ENCODE results near the gene TRAPPC6A.

Gene TRAPPC6A

DNA sequence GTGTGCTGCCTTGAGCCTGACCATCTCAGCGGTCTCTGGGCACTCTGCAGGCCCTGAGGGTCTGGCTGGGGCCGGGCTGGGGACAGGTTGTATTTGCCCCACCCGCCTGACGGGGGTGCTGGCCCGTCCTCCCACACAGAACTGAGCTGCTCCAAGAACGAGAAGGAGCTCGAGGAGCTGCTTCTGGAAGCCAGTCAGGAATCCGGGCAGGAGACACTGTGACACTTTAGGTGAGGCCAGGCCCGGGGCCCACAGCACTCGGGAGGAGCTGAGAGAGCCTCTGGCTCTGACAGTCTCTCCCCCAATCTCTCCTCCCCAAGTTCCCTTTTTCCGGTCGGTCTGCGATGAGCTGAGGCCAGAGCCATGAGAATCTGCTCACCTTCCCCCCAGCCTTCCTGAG is 31.8 kb downstream of the TRAPPC6A start:
- no peak for DNase-seq

DNA sequence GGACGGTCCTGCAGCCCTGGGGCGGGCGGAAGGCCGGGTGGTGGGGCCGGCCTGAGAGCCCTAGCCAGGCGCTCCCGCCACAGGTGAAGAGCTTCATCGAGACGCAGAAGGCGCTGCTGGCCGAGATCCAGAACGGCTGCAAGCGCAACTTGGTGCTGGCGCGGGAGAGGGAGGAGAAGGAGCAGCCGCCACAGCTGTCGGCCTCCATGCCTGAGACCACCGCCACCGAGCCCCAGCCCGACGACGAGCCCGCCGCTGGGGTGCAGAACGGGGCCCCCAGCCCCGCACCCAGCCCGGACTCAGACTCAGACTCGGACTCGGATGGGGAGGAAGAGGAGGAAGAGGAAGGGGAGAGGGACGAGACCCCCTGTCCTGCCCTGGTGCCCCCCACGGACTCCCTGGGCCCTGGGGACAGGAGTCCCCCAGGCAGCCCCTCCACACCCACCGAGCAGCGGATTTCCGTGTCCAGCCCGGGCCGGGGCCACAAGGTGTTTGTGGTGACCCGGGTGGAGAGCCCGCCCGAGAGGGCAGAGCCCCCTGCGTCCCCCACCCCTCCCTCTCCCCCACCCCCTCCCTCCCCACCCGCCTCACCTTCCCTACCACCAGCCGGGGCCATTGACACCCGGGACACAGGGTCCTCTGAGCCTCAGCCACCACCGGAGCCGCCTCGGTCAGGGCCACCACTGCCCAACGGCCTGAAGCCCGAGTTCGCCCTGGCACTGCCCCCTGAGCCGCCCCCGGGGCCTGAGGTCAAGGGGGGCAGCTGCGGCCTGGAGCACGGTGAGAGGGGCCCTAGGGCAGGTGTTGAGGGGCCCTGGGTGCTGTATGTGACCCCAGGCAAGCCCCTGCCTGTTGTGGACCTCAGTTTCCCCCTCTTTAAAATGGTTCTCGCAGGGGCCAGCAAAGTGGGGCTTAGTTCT is 32.5 kb downstream of the TRAPPC6A start:
- DNase-seq = no peak

DNA sequence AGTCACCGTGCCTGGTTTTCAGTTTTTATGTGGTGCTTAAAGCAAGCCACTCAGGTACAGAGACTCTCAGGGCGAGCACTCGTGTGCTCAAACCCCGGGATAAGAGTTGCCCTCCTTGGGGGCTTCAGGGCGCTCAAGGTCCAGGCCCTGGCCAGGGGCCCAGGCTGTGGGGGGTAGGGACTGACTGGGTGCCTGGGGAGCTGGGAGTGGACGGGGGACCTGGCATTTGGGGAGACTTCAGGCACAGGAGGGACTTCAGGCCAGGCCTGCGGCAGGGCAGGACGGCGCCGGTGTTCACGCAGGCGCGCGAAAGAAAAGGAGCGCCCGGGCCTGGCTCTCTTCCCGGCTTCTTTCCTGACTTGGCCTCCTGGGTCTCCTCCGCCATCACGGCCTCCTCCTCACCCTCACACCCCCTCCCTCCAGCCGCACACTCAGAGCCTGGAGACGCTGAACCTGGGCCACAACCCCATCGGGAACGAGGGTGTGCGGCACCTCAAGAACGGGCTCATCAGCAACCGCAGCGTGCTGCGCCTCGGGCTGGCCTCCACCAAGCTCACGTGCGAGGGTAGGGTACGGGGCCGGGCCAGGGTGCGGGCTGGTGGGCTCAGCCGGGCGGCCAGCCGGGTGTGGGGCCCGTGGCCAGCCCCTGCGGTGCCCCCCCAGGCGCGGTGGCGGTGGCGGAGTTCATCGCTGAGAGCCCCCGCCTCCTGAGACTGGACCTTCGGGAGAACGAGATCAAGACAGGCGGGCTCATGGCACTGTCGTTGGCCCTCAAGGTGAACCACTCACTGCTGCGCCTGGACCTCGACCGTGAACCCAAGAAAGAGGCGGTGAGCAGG is 33.4 kb downstream of the TRAPPC6A start:
- DNase-seq = no peak

DNA sequence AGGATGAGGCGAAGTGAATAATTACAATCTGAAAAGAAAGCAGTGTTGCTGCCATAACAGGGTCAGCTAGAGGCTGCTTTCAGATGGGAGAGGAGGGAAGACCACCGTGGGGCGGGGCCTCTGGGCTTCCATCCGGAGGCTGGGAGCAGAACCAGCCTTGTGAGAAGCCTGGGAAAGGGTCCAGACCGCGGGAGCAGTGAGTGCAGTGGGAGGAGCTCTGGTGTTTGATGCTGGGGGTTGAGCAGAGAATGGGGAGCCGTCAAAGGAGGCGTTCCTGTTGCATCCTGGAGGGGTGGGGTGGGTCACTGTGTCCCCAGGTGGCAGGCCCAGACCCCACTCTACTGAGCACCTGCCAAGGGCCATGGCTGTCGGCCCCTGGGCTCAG is 35.3 kb downstream of the TRAPPC6A start:
- DNase-seq = no peak

DNA sequence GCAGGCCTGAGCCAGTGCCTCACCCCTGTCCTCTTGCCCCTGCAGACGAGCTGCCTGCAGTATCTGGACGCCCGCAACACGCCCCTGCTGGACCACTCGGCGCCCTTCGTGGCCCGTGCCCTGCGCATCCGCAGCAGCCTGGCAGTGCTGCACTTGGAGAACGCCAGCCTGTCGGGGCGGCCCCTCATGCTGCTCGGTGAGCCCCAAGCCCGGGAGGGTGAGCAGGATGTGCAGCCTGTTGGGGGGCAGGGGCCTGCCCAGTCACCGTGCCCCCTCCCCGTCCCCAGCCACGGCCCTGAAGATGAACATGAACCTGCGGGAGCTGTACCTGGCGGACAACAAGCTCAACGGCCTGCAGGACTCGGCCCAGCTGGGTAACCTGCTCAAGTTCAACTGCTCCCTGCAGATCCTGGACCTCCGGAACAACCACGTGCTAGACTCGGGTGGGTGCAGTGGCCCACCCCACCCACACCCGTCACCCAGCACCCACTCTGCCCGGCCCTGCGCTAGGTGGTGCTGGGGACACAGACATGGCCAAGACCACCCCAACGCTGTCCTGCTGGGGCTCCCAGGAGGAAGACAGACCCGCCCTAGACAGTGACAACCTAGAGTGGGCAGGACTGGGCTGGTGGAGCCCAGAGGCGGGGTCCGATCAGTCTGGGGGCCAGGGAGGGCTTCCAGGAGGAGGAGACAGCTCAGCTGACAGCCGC is 35.9 kb downstream of the TRAPPC6A start:
- DNase-seq = no peak

DNA sequence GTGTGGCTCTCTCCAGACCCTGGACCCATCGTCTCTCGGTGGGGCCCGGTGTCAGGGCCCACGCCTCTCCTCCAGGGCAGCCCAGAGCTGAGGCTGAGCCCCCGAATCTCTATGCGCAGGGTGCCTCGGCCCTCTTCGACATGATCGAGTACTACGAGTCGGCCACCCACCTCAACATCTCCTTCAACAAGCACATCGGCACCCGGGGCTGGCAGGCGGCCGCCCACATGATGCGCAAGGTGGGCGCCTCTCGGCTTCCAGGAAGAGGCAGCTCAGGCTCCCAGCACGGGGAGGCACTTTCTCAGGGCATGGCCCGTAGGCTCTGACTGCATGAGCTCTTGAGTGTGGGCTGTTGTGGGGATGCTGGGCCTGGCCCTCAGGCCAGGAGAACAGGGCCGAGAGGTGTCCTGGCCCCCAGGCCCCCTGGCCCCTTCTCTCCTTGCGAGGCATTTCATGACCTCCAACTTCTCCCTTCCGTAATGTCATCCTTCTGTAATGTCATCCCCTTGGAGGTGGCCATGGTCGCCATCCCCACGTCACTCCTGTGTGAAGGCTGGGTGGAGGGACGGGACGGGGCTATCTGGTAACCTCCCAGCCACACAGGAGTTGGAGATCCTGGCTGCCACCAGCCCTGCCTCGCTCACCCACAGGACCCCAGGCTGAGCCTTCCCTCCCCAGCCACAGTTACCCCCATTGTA is 36.7 kb downstream of the TRAPPC6A start:
- DNase-seq = no peak

DNA sequence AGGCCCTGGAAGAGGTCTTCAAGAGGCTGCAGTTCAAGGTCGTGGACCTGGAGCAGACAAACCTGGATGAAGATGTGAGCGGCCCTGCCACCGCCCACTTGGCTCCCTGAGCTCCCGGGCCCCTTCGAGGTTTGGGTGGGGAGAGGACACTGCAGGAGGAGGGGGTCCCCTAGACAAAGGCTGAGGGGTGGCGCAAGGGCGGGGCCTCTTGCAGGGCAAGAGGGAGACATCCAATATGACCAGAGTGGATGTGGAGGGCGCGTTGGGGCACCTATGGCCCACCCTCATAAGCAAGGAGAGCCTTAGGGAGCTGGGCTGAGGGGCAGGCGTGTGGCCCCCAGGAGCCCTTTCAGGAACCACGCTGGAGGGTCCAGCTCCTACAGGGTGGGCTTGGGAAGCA is 37.5 kb downstream of the TRAPPC6A start:
- no peak for DNase-seq

DNA sequence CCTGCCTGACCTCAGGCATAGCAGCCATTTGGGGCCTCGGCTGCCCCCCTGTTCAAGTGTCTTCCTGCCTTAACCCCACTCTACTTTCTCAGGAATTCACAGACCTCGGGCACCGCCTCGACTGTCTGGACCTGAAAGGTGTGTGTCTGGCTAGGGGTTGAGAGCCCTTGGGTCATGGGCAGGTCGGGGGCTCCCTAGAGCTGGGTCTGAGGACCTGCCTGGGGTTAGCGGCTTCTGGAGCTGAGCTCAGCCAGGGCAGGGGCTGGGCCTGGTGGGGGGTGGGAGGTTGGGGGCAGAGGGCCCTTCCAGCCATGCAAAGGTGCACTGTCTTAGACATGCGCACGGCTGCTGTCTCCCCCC is 37.9 kb downstream of the TRAPPC6A start:
- DNase-seq = no peak

DNA sequence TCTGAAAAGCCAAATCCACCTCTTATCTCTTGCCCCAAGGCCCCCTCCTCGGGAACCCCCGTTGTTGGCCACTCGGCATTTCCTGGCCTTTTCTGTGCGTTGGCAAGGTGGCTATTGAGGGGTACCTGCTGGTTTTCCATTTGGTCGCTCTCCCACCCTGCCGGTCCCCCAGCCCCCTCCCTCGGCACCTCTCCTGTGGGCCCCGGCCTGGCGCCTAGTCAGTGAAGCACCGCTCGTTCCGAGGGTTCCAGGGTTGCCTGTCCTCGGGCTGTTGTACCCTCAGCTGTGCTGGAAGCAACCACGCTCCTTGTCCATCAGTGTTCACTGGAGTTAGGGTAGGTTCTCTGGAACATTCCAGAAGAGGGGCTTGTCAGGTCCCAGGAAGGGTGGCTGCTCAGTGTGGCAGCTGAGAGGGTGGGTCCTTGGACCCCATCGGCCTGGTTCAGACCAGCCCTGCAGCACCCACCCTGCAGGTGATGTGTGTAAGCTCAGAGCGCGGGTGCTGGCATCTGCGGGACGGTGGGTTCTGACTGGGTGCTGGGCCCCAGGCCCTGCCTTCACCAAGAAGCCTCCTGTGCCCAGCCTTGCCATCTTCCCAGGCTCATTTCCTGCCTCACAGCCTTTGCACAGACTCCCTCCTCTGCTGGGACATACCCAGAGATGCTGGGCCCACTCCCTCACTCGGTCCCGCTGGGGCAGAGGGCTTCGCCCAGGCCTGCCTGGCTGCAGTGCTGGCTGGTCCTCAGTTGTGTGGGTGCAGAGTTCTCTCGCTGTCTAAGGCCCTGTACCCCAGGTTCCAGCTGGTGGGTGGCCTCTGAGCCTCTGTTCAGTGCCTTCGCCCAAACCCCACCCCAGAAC is 38.5 kb downstream of the TRAPPC6A start:
- no peak for DNase-seq

DNA sequence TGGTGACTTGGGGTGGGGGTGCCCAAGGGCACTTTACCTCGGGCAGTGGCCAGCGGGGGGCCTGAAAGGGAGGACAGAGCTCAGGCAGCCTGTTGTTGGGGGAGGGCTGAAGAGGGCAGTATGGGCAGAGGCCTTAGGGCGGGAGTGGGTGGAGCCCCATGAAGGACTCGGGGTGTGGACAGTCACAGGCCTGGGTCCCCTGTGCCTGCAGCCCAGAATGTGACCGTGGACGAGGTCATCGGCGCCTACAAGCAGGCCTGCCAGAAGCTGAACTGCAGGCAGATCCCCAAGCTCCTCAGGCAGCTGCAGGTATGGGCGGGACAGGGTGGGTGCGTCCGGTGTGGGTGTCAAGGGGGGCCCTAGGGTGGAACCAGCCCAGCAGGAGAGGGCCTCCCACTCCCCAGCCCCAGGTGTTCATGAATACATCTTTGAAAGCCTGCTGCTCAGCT is 39.7 kb downstream of the TRAPPC6A start:
- DNase-seq = no peak

DNA sequence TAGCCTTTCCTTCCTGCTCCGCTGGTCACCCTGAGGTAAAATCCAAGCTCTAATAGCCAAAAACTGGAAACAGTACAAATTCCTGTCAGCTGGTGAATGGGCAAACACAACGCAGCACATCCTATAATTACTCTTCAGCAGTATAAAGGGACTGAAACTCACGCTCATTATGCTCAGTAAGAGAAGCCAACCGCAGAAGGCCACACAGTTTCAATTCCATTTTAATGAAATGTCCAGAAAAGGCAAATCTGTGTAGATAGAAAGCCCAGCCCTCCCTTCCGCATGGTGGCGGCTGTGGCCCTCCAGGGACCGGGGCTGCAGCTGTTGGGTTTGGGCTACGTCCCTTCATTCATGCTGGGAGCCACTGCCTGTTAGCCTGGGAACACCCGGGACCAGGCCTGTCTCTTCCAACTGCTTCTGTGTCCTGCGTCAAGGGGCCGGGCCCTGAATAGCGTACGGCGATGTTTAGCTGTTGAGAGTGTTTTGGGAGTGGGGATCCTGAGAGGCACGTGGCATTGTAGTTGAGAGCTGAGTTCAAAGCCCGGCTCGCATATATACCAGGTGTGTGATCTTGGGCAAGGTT is 40.8 kb downstream of the TRAPPC6A start:
- DNase-seq = no peak

DNA sequence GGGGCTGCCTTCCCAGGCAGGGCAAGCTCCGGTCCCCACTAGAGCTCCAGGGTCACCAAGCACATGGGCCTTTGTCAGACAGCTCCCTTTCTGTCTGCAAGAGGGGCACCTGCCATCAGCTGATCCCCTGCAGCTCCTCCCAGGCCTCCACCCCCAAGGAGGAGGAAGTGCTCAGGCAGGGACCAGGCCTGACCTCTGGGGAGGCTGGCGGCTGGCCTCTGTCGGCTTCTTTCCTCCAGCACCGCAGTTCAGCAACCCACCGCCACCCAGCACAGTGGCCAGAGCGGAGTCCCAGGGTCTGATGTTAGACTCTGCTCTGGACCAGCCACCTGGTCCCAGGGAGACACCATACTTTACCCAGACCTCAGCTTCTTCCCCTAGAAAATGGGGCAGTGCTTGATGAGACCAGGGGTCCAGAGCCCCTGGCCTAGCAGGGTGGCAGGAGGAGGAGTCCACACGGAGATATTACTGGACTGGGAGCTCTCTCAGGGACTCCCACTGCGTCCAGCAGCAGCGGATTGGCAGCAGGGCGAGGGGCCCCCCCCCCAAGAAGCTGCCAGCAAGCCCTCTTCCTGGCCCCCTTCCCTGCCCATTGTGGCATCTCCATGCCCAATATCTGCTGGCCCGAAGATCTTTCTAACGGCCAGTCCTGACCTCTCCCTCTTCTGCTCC is 41.4 kb downstream of the TRAPPC6A start:
- no peak for DNase-seq

DNA sequence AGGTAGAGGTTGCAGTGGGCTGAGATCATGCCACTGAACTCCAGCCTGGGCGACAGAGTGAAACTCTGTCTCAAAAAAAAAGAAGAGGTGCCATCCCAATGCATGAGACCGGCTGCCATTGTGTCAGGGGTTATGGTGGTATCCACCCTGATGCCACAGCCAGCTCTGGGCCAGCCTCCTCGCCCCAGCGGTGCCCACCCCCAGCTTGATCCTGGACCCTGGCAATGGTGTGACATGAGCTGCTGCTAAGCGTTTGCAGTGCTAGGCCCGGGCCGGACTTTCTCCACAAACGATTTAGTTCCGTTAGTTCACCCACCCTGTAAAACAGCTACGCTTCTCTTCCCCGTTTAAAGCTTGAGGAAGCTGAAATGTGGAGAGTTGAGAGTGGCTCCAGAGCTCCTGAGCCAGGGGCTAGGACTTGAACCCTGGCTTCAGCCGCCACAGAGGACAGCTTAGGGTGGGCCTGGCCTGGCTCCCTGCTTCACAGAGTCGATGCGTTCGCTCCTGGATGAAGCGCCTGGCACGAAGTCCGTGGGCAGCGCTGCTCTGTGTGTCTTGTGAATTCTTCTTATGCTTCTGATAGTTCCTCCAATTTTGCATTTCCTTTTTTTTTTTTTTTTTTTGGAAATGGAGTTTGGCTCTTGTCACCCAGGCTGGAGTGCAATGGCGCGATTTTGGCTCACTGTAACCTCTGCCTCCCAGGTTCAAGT is 42.7 kb downstream of the TRAPPC6A start:
- no peak for DNase-seq

DNA sequence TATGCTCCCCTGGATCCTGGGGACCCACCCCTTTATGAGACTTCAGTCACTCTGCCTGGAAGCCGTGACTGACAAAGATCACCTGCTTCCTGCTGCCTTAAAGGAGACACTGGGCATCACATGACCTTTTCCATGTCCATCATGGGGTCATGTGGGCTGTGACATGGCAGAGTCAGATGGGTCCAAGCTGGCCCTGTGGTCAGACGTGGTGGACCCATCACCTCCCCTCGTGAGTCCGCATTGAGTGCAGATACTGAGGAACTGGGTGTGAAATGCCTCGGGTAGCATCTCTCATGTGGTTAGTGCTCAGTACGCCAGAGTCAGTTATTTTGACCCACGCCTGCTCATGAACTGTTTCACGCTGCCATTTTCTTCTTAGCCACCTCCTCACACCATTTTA is 44.4 kb downstream of the TRAPPC6A start:
- no peak for DNase-seq

DNA sequence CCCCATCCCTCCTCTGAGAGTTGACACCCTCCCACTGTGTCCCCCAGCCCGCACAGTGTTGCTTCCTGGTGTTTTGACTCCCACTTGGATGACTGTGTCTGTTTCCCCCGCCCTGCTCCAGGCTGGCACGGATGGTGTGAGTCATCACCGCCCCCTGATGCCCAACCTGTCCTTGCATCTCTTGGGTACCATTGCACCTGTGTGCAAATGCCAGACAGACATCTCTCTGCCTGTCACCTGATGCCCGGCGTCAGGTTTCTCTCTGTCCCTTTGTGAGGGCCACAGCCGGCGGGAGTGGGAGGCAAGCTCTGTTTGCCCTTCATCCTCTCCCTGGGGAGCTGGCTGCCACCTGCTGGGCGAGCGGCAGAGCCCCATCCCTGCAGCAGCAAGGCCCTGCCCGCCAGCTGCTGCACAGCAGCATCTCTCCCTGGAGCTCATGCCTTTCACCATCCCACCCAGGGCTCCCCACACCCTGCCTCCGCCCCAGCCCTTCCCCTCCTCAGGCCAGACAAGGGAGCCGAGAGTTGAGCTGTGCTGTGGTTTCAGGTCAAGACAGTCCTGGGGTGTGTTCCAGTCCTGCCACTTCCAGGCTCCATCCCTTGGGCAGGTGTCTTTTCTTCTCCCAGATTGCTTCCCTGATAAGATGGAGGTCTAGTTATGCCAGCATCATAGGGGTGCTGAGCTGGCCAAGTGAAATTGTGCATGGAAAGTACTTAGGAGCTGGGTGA is 47.0 kb downstream of the TRAPPC6A start:
- DNase-seq = no peak

DNA sequence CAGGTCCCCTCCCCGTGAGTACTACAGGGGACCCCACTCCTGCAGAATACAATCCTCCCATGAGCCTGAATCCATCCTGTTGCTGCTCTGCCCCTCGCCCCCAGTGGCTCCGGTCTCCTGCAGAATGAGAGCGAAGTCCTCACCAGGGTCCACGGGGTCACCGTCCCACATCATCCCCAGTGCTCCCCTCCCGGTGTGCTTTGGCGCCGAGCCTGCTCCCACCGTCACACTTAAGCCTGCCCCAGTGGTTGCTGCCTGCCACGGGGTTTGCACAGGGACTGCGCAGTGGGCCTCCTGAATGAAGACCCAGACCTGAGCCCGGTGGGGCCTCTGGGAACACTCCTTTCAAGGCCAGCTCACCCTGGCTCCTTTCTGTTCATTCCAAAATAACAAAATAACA is 47.8 kb downstream of the TRAPPC6A start:
- no peak for DNase-seq

DNA sequence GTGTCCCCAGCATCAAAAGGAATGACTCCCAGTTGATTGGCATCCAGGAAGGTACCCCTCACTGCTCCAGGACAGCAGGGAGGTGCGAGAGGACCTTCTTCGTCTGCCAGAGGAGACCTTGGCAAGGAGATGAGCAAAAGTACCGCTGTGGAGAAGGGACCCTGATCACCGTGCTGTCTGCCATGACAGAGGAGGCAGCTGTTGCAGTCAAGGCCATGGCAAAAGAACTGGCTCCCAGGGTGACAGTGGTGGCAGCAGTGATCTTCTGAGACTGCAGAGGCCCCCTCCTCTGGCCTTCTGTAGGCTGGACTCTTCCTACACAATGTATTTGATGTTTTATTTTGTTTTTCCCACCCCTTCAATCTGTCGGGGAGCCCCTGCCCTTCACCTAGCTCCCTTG is 49.2 kb downstream of the TRAPPC6A start:
- no peak for DNase-seq

DNA sequence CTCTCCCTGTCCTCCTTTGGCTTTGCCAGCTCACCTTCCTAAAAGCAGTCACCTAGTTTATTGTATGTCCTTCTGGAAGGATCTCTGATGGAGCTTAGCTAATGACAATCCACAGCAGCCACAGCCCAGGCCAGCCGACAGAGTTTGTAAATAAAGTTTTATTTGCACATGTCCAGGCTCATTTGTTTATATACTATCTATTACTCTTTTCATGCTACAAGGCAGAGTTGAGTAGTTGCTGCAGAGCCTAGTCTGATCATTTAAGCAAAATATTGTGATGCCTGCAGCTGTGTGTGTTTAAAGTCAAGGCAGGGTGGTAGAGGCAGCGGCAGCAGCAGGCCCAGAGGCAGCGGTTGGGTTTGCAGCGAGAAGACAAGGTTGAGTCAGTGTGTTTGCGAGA is 49.9 kb downstream of the TRAPPC6A start:
- DNase-seq = no peak

DNA sequence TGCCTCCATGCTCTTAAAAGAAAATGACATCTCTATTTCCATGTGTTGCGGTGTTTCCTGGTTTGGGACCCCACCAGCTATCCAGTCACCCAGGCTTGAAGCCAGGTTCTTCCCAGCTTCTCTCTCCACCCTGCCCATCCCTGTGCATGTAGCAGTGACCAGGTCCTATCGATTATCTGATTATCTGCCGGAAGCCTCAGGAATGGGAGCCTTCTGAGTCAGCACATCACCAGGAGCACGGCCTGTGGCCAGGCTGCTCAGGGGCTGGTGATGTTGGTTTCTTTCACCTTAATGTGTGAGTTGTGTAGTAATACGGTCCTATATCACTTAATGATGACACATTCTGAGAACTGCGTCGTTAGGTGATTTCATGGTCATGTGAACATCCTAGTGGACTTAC is 51.4 kb downstream of the TRAPPC6A start:
- DNase-seq = no peak

Measured in CD4-positive, alpha-beta T cell treated with Interleukin-17A for 4 hours (primary cell).